GM21515 (cell line): ENCODE measurements around the gene LRRC41.
A peak's percentile ranks its signal among the peaks of the same experiment; 100 is the strongest.
"Not testable (repeated sequence)": the region's sequence is repeated elsewhere in the genome, so short reads cannot be mapped to it uniquely, and the experiment has no call there.

Source experiments
- ATAC-seq: cut with Tn5 transposase; IDR thresholded peaks from one replicate; pipeline ENCODE4 v1.9.1; 2021; ENCODE audit not compliant: unreplicated experiment

The LRRC41 gene

DNA sequence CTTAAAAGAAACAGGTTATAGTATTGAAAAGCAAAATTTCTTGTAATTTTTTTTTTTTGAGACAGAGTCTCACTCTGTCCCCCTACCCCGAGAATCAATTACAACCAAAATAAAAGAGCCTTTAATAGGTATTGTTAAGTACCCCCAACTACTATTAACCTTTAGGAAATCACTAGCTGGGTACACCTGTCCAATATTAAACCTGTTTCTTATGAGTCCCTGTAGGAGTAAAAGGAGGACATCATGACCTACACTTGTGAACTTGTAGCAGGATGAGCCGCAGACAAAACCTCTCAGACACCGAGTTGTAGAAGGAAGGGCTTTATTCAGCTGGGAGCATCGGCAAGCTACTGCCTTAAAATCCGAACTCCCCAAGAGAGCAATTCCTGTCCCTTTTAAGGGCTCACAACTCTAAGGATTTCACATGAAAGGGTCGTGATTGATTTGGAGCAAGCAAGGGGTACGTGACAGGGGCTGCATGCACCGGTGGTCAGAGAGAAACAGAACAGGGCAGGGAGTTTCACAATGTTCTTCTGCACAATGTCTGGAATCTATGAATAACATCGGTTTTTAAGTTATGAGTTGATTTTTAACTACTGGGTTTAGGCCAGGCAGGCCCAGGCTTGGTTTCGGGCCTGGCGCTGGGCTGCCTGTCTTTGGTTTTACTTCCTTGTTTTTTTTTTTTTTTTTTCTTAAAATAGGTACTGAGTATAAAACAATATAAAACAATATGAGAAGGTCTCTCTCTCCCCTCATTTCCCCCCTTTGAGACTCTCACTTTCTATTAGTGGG is 22.1 kb upstream of the LRRC41 start:
- ATAC-seq, result not testable (repeated sequence)

DNA sequence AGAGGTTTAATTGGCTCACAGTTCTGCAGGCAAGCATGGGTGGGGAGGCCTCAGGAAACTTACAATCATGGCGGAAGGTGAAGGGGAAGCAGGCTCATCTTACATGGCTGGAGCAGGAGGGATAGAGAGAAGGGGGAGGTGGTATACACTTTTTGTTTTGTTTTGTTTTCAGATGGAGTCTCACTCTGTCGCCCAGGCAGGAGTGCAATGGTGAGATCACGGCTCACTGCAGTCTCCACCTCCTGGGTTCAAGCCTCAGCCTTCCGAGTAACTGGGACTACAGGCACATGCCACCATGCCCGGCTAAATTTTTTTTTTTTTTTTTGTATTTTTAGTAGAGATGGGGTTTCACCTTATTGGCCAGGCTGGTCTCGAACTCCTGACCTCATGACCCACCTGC is 18.8 kb upstream of the LRRC41 start:
- not testable (repeated sequence) for ATAC-seq

DNA sequence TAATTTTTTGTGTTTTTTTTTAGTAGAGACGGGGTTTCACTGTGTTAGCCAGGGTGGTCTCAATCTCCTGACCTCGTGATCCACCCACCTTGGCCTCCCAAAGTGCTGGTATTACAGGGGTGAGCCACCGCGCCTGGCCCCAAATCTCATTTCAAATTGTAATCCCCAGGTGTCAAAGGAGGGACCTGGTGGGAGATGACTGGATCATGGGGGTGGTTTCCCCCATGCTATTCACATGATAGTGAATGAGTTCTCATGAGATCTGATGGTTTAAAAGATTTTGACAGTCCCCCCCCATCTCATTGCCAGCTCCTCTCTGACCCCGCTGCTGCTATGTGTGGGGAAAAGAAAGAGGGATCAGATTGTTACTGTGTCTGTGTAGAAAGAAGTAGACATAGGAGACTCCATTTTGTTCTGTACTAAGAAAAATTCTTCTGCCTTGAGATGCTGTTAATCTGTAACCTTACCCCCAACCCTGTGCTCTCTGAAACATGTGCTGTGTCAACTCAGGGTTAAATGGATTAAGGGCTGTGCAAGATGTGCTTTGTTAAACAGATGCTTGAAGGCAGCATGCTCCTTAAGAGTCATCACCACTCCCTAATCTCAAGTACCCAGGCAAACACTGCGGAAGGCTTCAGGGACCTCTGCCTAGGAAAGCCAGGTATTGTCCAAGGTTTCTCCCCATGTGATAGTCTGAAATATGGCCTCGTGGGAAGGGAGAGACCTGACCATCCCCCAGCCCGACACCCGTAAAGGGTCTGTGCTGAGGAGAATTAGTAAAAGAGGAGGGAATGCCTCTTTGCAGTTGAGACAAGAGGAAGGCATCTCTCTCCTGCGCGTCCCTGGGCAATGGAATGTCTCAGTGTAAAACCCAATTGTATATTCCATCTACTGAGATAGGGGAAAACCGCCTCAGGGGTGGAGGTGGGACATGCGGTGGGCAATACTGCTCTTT is 16.8 kb upstream of the LRRC41 start:
- ATAC-seq, result not testable (repeated sequence)

DNA sequence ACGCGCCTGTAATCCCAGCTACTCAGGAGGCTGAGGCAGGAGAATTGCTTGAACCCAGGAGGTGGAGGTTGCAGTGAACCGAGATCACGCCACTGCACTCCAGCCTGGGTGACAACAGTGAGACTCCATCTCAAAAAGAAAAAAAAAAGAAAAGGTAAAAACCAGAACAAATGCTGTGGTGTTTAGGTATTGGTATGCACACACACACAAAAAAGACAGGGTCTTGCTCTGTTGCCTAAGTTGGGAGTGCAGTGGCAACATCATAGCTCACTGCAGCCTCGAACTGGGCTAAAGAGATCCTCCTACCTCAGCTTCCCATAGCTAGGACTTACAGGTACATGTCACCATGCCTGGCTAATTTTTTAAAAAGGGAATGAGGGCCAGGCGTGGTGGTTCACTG is 15.9 kb upstream of the LRRC41 start:
- not testable (repeated sequence) for ATAC-seq

DNA sequence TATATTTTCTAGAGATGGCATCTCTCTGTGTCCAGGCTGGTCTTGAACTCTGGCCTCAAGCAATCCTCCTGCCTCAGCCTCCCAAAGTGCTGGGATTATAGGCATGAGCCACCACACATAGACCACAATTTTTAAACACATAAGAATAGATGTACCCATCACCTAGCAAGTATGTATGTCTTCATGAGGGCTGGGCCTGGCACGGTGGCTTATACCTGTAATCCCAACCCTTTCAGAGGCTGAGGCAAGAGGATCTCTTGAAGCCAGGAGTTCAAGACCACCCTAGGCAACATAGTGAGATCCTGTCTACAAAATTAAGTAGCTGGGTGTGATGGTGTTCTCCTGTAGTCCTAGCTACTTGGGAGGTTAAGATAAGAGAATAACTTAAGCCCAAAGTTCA is 13.9 kb upstream of the LRRC41 start:
- ATAC-seq, result no peak

DNA sequence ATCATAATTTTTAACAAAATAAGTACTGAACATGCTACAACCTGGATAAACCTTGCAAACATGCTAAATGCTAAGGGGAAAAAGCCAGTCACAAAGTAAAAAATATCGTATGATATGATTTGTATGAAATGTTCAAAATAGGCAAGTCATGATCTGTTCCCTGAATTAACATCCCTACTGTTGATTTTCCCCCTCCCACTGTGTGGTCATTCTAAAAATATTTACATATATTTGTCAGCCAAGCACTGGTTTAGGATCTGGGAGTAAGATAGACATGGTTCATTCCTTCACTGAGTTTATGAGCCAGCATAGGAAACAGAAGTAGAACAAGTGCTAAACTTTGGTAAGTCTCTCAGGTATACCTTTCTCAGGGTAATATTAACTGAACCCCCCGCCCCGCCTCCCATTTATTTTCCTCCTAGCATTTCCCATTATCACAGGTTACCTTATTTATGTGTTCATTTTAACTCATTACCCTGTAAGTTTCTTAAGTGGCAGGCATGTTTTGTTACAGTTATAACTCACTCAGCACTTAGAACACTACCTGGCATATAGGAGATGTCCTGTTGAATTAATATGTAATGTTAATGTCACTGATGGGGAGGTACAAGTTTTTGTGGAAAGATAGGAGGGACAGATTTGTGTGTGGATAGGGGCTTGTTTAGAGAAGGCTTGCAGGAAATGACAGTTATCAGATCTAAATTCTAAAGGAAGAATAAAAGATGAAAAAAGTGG is 12.4 kb upstream of the LRRC41 start:
- no peak for ATAC-seq

DNA sequence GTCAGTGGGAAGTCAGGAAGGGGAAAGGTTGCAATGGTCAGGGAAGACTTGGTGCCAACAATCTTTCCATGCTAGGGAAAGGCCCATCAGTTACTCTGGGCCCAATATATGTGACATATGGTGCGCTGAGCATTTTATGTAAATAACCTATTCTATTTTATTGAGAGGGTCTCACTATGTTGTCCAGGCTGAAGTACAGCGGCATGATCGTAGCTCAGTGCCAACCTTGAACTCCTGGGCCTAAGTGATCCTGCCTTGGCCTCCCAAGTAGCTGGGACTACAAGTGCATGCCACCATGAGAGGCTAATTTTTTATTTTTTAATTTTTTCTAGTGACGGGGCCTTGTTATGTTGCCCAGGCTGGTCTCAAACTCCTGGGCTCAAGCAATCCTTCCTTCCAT is 6.9 kb upstream of the LRRC41 start:
- no peak for ATAC-seq

DNA sequence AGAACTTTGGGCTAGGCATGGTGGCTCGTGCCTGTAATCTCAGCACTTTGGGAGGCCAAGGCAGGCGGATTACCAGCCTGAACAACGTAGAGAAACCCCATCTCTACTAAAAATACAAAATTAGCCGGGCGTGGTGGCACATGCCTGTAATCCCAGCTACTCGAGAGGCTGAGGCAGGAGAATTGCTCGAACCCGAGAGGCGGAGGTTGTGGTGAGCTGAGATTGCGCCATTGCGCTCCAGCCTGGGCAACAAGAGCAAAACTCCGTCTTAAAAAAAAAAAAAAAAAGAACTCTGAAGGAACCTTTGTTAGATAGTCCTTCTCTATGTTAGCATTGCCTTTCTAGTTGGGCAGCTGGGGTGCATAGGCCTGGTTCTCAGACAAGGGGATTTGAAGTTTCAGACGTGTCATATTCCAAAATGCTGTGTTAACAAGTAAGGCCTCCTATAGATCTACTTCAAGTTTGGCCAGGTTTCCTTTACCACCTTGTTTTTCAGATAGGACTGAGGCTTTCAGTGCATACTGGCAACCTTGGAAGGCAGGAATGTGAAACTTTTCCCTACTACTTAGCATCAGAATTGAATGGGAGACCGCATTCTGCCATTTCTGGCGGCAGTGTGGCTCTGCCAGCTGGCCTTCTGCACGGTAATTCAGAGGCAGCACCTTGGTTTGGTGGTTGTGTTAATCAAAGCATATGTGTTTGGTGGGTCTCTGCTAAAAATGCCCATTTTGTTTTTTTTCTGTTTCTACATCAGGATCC is 6.2 kb upstream of the LRRC41 start:
- no peak for ATAC-seq

DNA sequence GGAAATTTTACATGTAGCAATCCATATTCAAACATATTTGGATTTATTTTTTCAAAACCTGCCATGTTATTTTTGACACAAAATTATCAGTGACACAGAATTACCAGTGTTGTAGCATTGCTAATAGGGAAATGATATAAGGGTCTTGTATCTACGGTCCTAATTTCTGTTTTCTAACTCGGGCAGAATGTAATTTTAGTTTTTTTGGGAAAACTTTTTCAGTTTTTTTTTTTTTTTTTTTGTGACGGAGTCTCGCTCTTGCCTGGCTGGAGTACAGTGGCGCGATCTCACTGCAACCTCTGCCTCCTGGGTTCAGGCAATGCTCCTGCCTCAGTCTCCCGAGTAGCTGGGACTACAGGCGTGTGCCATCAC is 2.7 kb upstream of the LRRC41 start:
- ATAC-seq, result no peak

DNA sequence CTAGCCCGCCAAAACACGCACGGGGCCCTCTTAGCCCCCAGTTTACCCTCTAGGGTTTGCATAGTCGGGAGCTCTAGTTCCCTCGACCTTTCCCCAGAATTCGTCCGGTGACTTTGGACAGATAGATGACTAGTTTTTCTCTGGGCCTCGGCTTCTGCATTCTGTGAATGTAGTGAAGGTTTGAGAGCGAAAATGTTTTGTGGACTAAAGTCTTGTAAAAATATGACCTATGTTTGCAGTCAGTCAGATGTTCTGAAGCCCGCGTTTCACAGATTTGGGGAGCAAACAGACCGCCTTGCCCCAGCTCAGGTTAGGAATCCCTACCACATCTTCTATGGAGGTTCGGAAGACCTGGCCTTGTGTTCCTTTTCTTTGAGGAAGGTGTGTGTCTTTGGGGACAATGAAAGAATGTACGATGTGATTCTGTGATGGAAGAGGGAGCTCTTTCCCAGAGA is 483 bp upstream of the LRRC41 start:
- no peak for ATAC-seq

DNA sequence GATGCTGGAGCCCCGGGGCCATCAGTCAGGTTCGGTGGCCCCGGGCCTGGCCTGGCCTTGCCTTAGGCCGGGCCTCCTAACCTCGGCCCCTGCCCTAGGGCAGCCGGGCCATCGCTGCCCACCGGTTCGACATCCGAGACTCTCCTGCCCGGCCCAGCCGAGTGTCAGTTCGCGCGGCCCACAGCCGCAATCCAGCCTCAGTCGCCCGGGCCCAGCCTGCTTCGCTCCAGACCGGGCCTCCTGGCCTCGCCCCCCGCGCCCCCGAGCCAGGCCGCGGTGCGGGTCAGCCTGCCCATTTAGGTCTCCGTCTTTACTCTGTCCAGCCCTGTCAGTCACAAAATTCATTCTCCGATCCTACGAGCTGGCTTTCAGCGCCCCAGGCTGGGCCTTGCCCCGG is 777 bp downstream of the LRRC41 start:
- peak; percentile 8 for ATAC-seq

DNA sequence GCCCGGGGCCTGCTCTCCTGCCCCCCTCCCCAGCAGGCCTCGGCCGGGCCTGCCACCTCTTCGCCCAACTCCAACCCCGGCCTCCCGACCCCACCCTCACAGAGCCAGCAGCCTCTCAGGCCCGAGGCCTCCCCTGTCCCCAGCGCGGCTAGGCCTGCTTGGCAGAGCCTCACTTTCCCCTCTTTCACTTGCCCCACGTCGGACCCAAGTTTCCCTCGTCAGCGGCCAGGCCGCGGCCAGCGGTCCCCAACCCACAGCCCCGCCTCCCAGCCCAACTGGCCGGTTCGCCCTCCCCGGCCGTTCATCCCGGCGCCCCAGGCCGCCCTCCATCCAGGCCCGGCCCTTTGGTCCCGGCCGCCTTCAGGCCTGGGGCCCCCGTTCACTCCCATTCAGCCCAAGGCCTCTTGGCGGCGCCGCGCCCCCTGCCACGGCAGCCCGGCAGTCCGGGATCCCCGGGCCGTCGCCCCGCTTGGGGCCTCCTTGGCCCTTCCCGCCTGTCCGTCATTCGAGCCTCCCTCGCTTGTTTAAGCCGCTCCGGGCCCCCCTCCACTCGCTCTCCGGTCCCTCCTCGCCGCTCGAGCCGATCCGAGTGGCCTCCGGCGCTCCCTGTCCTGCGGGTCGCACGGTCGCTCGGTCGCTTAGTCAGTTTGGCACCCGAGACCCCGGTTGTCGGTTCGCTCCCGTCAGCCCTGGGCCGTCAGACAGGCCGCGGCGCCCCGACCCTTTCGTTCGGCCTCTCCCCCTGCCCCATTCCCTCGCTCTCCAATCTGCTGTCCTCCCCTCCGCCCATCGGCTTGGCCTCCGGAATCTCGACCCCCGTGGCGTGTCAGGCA is 1.4 kb downstream of the LRRC41 start:
- no peak for ATAC-seq

DNA sequence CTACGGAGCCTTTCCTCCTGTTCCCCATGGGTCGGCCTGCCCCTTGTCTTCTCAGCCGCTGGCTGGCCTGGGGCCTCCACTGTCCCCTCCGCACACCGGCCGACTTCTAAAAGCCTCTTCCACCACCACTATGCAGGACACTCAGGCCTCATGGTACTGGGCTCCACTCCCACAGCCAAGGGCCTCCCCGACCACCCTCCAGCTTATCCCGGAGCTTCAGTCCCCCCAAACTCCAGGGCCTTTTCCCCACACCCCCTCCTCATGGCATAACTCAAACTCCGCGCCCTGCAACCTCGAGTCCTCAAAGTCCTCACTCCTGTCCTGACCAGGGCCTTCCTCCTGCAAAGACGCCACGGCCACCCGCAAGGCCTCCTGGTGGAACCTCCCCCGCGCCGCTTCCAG is 2.0 kb downstream of the LRRC41 start:
- ATAC-seq, result no peak

DNA sequence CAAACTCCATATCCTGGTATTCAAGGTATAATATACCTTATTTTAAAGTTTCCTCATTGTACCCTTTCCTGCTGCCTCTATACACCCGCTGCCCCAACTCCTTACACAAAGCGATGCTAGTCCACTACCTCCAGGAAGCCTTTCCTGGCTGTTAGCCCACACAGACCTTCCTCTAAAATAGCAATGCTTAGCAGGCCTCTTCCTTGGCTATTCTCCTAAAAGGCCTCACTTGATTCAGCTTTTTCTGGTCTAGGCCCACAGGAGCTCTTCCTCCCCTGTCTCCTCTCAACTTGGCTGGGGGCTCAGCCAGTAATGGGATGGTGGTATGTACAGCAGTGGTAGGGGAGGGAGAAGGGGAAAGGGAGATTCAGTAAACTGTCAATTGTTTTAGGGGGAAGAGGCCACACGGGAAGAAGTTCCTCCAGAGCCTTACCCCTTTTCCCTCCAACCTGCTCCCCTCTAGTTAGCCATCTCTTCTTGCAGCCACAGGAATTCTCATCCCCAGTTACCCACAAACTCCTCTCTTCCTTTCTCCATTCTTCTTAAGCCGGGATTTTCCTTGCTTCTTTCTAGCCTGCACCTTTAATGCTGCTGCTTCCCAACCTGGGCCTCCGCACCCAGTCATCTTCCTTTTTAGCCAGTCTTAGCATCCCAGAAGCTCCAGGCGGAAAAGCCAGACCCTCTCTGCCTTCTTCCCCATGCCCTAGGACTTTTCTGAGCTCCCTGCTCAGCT is 2.6 kb downstream of the LRRC41 start:
- no peak for ATAC-seq

DNA sequence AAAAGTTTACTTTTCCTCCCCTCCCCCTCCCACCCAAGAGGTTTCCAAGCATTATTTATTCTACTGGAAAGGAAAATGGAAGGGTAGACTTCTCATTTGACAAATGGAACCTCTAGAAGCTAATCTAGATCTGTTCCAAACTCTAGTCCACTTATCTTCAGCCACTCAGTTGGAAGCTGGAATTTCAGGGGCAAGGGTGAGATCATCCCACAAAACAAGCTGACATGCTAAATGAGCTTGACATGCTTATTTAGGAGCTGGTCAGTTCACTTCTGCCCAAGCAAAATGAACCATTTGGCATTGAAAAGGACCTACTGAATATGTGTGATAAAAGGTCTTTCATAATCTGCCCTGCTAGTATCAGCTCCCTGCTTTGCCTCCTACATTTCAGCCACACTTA is 5.0 kb downstream of the LRRC41 start:
- no peak for ATAC-seq

DNA sequence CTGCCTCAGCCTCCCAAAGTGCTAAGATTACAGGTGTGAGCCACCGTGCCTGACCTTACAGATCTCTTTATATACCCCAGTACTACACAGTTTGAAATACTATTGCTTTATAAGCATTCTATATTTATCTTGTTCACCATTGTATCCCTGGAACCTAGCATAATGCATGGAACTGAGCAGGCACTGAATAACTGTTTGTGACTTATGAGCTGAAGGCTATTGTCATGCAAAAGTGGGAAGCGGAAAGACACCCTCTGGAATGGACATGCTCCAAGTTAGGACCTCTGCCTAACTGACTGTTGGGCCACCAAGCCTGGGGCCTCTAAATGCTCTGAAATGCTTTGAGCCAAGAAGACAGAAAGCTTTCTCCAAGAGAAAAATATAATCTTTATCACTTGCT is 8.1 kb downstream of the LRRC41 start:
- no peak for ATAC-seq

DNA sequence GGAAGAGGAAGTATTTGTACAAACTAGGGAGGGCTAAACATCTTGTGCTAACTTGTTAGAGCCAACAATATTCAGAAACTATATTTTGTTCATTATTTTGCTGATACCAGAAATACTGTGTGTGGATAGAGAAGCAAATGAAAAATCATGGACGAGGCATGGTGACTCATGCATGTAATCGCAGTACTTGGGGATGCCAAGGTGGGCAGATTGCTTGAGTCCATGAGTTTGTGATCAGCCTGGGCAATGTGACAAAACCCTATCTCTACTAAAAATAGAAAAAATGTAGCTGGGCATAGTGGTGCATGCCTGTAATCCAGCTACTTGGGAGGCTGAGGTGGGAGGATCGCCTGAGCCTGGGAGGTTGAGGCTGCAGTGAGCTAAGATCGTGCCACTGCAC is 13.4 kb downstream of the LRRC41 start:
- no peak for ATAC-seq

DNA sequence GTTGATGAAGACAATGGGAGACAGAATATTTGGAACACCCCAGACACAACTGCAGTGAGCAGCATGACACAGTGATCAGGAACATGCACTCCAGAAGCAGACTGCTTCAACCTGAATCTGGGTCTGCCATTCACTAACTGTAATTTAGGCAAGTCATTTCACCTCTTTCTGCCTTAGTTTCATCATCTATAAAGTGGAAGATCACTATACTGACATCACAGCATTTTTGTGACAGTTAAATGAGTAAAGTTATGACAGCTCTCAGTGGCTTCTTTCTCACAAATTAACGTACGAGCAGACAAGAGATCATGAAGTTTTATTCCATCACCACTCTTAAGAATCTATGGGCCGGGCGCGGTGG is 14.3 kb downstream of the LRRC41 start:
- ATAC-seq, result no peak

DNA sequence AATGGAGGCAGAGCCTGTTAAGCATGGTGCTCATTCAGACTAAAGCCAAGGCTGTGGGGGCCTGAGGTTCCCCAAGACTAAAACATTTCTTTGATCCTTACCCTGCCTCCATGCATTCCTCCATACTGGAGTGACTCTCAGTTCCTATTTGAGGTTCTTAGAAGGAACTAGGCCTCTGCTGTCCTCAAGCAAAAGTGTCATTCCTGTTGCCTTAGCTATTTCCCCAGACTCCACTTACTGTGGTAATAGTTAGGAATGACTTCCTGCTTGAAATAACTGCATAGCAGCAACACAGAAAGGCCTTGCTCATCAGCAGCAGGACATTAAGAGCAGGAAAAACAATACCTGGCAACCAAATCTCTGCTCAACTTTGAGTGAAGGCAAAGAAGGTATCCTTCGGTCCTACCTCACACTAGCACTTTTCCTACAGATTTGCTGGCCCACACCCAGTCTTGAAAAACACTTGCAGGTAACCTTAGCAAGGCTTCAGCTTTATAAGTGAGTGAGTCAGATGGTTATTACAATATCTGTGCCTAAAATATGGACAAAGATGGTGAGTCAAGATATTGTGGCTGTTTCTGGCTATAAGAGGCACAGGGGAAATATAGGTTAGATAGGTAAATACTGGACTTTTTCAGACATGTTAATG is 14.8 kb downstream of the LRRC41 start:
- ATAC-seq, result no peak
